Activated CD8-positive, alpha-beta memory T cell treated with anti-CD3 and anti-CD28 coated beads for 24 hours (primary cell): ENCODE measurements around the gene ZNF575.
A peak's percentile ranks its signal among the peaks of the same experiment; 100 is the strongest.
"Not testable (repeated sequence)": the region's sequence is repeated elsewhere in the genome, so short reads cannot be mapped to it uniquely, and the experiment has no call there.

Experiments used
- DNase-seq: peaks from one replicate; pipeline ENCODE4 v3.0.0-alpha.2; 2020

The ZNF575 gene

DNA sequence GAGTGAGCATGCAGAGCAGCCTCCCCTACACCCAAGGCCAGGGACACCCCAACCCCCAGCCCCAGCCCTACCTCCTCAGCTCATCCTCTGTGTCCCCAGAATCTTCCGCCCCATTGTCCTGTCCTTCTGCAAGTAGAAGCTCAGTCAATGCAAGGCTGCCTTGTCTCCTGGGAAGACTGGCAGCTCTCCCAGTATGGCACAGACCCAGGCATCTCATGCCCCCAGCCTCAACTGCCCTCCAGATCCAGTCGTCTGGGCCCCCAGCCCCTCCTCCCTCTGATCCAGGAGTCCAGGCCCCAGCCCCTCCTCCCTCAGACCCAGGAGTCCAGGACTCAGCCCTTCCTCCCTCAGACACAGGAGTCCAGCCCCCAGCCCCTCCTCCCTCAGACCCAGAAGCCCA is 13.0 kb downstream of the ZNF575 start:
- DNase-seq = no peak

DNA sequence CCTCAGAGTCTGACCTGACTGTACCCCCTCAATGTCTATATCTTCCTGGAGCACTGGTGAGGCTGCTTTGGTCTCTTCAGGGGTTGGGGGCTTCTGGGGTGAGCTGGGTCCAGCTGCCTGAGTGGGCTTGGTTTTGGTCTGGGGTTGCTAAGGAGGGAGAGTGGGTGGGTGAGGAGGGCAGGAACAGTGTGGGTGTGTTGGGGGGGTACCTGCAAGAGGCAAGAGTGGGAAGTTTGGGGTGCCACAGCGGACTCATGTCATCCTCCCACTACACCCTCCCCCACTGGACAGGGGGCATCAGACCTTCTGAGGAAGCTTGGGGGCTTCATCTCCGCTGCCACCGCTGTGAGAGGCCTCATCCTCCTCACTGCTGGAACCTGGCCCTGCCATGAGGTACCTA is 13.6 kb downstream of the ZNF575 start:
- no peak for DNase-seq

DNA sequence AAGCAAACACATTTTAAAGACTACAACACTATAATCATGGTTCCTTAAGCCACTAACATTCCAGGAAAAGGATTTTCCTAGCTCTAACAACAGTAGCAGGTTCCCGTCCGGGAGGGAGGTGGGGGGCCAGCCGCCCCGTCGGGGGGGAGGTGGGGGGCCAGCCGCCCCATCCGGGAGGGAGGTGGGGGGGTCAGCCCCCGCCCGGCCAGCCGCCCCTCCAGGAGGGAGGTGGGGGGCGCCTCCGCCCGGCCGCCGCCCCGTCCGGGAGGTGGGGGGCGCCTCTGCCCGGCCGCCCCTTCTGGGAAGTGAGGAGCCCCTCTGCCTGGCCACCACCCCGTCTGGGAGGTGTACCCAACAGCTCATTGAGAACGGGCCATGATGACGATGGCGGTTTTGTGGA is 14.9 kb downstream of the ZNF575 start:
- DNase-seq = not testable (repeated sequence)

DNA sequence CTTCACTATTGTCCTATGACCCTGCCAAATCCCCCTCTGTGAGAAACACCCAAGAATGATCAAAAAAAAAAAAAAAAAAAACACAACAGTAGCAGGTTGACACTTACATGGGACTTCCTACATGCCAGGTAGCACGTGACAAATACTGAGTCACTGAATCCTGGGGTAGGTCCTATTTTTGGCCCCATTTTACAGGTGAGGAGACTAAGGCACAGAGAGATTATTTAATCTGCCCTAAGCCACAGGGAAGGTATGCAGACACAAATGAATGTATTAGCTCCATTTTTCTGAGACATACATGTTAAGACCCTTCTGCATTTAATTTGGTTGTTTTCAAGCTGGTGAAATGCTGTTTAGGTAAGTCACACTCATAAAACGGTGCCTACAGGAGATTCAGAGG is 15.7 kb downstream of the ZNF575 start:
- no peak for DNase-seq

DNA sequence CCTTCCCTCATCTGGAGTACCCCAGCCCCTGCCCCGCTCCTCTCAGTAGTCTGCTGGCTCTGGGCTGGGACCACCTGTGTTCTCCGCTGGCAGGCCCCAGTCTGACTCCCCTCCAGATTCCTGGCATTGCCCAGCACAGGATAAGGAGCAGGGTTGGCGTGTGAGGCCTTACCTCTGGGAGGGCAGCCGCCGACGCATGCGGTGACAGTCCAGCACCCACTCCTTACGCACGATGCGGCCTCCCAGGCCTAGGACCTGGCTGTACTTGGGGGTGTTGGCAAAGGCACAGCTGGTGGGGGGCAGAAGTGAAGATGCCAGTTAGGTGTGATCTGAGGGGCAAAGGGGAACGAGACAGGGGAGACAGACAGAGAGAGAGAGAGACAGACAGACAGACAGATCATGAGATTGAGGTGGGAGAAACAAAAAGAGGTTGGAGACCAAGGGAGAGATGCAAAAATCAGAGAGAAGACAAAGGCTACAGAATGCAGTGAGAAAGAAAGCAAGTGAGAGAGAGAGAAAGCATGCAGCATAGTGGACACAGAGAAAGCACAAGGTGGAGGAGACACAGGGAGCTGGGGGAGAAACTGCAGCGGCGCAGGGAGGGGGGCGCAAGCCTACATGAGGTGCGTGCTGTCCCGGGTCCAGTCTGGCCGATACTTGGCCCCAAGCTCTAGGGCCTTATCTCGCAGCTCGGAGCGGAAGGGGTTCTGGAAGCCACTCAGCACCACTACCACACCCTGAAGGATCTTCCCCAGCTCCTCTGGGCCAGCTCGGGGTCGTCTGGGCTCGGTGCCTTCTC is 18.6 kb downstream of the ZNF575 start:
- DNase-seq = no peak

DNA sequence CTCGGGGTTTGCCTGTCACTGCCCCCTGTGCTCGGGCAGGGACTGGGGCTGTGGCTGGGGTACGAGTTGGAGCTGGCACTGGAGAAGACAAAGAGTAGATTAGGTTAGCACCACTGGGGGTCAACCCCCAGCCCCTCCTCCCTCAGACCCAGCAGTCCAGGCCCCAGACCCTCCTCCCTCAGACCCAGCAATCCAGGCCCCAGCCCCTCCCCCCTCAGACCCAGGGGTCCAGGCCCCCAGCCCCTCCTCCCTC is 19.1 kb downstream of the ZNF575 start:
- no peak for DNase-seq

DNA sequence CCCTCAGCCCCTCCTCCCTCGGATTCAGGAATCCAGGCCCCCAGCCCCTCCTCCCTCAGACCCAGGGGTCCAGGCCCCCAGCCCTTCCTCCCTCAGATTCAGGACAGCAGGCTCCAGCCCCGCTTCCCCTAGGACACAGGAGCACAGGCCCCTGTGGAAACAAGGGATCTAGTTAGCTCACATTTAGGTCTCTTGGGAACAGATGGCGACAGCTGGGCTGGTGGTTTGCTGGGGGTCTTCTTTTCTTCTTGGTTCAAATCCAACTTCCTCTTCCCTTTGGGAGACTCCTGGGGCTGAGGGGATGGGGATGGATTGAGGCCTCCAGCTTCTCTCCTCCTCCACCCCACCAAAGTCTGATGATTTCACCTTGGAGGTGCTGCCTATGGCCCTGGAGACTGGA is 19.6 kb downstream of the ZNF575 start:
- DNase-seq = no peak

DNA sequence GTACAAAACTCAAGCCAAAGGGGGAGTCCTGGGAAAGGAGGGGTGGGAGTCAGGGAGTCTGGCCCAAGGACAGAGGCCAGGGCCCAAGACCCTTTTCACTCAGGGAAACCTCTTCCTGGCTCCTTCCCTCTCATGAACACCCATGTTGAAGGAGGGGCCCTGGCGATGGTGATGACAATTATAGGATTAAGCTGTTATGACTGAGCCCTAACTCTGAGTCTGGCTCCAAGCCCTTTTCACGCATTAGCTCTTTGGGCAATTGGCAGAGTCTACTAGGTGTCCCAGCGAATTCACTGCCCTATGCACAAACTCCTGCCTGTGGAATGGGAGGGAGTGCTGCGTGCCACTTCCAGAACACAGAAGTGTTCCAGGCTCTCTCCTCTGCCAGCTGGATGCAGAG is 20.7 kb downstream of the ZNF575 start:
- no peak for DNase-seq

DNA sequence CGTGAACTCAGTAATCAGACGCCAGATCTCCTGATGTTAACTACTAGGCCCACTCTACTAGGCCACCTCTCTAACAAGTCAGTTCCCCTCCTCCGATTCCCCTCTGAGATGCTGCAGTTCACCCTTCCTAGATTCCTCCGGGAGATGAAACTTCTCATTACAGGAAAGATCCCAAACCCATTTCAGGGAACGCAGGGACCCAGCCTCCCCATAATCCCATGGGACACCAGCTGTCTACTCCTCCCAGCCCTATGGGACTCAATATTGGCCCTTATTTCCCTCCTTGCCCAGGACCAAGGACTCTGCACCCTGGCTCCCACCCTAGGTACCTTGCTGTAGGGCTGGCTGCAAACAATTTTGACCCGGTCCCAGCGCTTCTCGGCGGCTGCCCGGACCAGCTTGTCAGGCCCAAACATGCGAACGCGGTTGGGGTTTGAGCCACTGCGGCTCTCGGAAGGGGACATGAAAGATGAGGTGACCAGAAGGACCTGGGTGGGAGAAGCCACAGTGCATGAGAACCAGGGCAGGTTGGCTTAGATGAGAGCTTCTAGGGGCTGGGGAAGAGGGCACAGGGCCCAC is 21.4 kb downstream of the ZNF575 start:
- no peak for DNase-seq

DNA sequence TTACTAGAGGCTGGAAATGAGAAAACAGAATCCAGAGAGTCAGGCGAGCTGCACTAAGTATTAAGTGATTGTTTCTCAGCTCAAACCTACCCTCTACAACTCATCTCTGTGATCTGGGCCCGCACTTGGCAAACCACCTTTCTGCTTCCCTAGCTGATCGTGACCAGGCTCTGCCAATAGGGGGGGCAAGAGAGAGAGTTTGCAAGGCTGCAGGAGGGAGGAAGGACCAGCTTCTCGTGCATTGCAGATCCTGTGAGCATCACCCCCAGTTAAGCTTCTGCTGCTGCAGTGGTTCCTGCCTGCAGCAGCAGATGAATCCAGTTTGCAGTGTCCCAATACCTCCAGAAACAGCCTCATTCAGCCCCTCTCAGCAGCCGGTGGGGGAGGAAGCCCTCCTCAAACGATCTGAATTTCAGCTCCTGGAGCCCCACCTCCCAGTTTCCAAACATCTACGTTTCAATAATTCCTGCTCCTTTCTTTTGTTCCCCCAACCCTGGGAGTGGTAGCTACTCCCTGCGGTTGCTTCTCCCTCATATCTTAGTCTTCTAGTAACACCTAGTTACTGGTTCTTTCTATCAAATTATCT is 22.3 kb downstream of the ZNF575 start:
- DNase-seq = peak; percentile 91

DNA sequence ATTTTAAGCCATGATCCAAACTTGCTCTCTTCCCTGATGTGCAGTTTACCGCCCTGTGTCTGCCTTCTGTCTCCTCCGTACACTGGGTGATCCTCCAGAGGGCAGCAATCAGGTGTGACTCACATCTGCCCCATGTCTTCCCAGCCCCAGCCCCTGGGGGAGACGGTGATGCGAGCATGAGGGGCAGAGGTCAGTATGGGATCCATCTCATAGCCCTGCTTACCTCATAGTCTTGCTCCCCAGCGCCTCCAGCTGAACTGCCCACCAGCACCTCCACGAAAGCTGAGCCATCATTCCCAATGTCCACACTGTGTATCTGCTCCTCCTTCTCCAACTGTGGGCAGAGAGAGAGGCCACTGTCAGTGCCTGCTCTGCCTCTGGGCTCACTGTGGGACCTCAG is 27.7 kb downstream of the ZNF575 start:
- DNase-seq = no peak

DNA sequence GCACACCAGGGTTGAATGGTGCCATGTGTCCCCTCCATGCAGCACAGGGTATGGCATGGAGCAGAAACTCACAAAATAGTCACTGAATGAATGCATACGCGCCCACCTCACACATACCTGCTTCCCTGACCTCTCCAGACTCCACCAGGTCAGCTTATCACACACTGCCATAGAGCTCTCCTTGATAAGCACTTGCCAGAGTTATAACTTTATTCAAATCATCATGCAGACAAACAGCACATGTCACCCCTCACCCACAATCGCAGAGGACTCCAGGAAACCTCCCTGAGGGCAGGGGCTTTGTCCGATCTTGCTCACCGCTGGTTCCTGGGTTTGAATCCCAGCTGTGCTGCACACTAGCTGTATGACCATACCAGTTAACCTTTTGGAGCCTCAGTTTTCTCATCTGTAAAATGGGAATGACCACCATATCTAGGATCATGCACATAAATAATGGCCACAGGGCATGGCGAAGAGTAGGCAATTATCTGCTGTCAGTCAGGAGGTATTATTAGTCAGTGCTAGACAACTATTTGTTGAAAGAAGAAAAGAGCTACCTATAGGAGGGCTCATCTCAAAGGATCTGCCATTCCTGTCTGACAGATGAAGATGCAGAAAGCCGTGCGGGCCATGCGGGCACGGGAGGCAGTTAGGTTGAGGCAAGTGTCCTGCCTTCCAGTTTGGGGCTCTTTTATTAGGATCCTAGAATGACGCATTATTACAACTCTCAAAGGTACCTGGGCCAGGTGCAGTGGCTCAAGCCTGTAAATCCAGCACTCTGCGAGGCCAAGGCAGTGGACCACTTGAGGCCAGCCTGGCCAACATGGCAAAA is 28.4 kb downstream of the ZNF575 start:
- DNase-seq = no peak

DNA sequence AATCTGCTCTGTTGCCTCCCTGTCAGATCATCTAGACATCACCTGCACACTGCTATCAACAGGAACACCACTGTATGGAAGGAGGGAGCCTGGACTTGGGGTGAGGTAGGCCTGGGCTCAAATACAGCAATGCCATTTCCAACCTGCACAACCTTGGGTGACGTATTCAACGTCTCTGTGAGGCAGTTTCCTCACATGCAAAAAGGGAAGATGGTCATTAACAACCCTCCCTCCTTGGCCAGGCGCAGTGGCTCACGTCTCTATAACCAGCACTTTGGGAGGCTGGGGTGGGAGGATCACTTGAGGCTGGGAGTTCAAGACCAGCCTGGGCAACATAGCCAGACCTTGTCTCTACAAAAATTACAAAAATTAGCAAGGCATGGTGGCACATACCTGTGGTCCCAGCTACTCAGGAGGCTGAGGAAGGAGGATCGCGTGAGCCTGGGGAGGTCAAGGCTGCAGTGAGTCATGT is 29.3 kb downstream of the ZNF575 start:
- no peak for DNase-seq

DNA sequence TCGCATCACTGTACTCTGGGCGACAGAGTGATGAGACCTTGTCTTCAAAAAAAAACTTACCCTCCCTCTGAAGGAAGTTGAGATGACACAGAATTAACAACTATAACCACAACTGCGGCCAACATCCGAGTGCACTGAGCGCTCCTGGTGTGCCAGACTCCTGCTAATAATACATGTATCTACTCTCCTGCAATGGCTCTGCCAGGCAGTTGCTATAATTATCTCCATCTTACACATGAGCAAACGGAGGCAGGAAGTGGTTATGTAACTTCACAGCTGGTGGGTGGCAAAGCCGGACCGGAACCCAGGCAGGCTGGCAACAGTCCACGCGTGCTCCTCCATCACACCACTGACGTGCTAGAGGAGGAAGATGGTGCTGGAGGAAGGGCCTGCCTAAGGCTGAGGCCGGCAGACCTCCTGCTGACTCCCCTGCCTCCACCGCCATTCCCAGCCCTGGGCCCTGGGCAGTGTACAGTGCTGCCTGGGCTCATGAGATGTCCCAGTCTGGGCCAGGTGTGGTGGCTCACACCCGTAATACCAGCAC is 29.8 kb downstream of the ZNF575 start:
- peak; percentile 87 for DNase-seq

DNA sequence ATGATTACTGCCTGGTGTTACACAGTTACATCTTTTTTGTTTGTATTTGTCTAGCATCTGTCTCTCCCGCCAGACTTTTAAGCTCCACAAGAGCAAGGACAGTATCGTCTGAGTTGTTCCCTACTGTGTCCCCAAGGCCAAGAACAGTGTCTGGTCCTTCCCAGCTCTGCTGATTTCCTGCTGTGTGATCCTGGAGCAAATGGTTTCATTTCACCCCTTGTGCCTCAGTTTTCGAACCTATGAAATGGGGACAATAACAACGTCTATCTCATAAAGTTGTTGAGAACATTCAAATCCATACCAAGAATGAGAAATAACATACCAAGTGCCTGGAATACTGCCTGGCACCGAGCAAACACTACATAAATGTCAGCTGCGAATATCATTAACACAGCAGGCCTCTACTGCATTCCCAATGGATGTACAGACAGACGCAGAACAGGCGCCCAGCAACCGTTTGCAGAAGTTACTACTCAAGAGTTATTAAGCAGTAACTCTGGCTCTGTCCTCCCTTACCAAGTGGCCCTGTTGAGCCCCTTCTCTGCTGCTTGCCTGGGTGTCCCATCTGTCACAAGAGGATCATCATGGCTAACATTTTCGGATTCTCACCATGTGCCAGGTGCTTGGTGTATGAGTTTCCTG is 30.9 kb downstream of the ZNF575 start:
- no peak for DNase-seq

DNA sequence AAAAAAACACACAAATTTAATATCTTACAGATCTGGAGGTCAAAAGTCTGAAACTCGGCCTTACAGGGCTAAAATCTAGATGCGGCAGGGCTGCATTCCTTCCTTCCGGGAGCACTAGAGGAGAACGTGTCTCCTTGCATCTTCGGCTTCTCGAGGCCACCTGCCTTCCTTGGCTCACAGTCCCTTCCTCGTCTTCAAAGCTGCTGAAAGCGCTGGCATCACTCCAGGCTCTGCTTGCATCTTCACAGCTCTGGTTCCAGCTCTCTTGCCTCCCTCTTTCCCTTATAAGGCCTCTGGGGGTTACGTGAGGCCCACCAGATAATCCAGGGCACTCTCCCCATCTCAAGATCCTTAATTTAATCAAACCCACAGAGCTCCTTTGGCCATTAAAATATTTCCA is 31.8 kb downstream of the ZNF575 start:
- DNase-seq = no peak

DNA sequence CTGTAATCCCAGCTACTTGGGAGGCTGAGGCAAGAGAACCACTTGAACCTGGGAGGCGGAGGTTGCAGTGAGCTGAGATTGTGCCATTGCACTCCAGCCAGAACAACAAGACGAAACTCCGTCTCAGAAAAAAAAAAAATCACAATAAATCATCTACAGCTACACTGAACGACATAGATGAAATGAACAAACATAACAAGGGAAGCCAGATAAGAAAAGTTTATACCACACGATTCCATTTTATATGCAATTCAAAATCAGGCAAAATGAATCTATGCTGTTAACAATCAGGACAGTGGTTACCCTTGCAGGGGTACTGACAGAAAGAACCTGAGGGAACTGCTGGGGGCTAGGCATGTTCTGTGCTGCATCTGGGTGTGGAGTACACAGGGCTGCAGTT is 36.7 kb downstream of the ZNF575 start:
- DNase-seq = no peak

DNA sequence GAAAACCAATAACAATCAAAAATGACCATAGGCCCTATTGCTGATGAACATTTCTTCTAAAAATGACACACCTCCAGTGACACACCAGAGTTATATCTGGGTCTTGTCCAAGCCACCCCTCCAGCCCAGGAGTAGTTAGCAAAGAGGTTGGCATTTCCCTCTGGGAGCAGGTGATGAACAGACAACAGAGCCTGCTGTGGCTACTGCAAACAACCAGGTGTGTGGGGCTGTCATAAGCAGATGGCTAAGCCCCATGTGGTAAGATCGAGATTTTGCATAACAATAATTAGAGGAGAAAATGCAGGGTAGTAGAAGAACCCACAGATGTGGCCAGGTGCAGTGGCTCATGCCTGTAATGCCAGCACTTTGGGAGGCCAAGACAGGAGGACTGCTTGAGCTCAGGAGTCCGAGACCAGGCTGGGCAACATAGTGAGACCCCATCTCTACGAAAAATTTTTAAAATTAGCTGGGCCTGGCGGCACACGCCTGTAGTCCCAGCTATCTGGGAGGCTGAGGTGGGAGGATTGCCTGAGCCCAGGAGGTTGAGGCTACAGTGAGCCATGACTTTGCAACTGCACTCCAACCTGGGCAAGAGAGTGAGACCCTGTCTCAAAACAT is 37.3 kb downstream of the ZNF575 start:
- no peak for DNase-seq

DNA sequence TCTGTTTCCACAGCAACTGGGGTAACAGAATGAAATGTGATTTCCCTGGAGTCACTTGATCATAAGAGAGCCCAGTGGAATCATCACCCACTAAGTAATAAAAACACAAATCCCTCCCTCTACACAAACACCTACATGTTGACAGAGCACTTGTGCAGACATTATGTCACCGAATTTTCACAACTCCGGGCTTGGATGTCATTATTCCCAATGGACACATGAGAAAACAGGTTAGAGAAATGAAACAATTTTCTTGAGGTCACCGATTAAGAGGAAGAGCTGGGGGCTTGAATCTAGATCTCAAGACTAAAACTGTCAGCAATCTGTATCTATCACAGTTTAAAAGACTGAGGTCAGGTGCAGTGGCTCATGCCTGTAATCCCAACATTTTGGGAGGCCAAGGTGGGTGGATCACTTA is 39.2 kb downstream of the ZNF575 start:
- no peak for DNase-seq

DNA sequence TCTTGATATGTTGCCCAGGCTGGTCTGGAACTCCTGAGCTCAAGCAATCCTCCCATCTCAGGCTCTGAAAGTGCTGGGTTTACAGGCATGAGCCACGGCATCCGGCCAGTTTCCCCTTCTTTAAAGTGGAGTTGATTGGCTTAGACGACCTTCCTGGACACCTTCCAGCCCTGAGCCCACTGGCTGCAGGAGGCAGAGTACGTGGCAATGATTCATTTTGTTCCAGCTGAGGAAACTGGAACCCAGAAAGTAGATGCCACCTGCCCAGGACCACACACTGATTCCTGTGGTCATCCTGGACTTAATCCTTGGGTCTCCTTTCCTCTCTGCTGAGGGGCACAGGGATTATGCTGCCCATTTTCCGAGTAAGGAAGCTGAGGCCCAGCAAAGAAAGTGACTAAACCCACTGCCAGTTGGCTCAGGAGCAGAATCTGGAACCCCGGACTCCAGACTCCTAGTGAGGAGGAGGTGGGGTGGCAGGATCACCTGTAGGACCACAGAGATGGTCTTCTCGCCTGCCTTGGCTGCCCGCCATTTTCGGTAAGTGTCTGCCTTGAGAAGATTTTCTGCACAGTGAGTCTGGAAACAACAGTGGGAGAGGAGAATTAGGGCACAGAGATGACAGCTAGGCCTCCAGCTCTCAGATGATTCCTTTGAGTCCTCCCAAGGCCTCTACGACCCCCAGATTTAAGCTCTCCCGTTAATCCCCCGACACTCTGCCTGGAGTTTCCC is 41.6 kb downstream of the ZNF575 start:
- DNase-seq = no peak

DNA sequence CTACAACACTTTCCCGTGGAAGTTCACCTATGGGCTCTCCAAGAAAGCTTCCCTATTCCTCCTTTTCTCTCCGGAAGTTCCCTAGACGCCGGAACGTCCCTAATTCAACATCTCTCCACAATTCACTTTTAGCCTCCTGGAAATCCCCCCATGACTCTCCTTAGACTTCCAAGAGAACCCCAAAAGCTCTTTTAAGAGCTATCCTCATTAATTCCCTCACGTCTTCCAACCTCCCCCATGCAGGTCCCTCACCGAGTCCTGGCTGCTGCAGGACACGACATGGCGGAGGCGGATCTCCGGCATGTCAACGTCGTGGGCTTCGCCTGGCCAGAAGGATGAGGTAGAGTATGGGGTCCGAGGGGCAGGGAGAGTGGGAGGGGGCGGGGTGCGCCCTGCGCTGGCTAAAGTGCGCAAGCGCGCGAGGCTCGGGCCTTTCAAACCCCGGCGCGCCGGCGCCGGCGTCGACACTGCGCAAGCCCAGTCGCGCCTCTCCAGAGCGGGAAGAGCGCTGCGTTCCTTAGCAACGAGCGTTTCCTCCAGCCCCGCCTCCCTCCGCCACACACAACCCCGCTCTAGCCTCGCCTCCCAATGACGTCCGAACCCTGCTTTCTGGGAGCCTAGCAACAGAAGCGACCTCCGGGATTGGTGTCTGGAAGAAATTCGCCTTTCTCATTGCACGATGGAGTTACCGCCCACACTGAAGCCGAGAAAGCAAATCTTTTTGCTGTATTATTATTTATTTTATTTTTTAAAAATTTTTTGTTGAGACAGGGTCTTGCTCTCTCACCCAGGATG is 42.4 kb downstream of the ZNF575 start, which contains the start of the genes PINLYP and XRCC1:
Gene PINLYP (plus strand): TSS at position 646 of the 795 bp plus-strand sequence. CDS start 1,391 bp downstream, outside the sequence.
Gene XRCC1 (minus strand): TSS at position 372 of the 795 bp plus-strand sequence. CDS start 69 bp downstream, at position 303.
- DNase-seq = peak; percentile 94
